ENCODE results near the gene CWC27. TPM values are rescaled to one million over a fixed set of nuclear protein-coding genes. Genes with fewer than 3 reads are reported as not detected.
"Not testable (repeated sequence)": the region's sequence is repeated elsewhere in the genome, so short reads cannot be mapped to it uniquely, and the experiment has no call there.

CWC27 gene
- polyA plus RNA-seq, 2 donors, result 11.9 to 12.6 TPM

- Histone ChIP-seq H3K27me3 (ENCODE audit: control insufficient read depth in 1 of 2, insufficient read depth in 2 of 2, low read length in 2 of 2) (no peaks in the 10 kb centered on the region), H3K27ac (ENCODE audit: low read depth in 2 of 2, low read length in 1 of 2) (no peak overlapping the region), H3K9me3 (ENCODE audit: control insufficient read depth in 2 of 2, insufficient read depth in 1 of 2, low read depth in 1 of 2, low read length in 1 of 2) (no peaks in the 10 kb centered on the region), H3K4me1 (ENCODE audit: control insufficient read depth in 2 of 2, insufficient read depth in 2 of 2, low read length in 1 of 2) (no peaks in the 10 kb centered on the region), H3K36me3 (ENCODE audit: control insufficient read depth in 2 of 2, insufficient read depth in 2 of 2, low read length in 1 of 2) (no peaks in the 10 kb centered on the region), H3K4me3 (ENCODE audit: low read depth in 1 of 2, low read length in 2 of 2) (no peak overlapping the region)
- 58 to 68% methylated on average over 1 of the region's 1 CpG for WGBS, 2 donors
Observed at GRCh38 chr5:64876203-64876602, 107.5 kb downstream of the CWC27 start.

- Histone ChIP-seq H3K36me3 (ENCODE audit: control insufficient read depth in 2 of 2, insufficient read depth in 2 of 2, low read length in 1 of 2) (no peaks in the 10 kb centered on the region), H3K27me3 (ENCODE audit: control insufficient read depth in 1 of 2, insufficient read depth in 2 of 2, low read length in 2 of 2) (no peaks in the 10 kb centered on the region), H3K27ac (ENCODE audit: low read depth in 2 of 2, low read length in 1 of 2) (no peak overlapping the region), H3K4me1 (ENCODE audit: control insufficient read depth in 2 of 2, insufficient read depth in 2 of 2, low read length in 1 of 2) (no peaks in the 10 kb centered on the region), H3K9me3 (ENCODE audit: control insufficient read depth in 2 of 2, insufficient read depth in 1 of 2, low read depth in 1 of 2, low read length in 1 of 2) (no peaks in the 10 kb centered on the region), H3K4me3 (ENCODE audit: low read depth in 1 of 2, low read length in 2 of 2) (no peak overlapping the region)
- 74 to 80% methylated on average over 1 of the region's 1 CpG for WGBS, 2 donors
Observed at GRCh38 chr5:64880821-64881220, 112.1 kb downstream of the CWC27 start.

- Histone ChIP-seq H3K9me3 (ENCODE audit: control insufficient read depth in 2 of 2, insufficient read depth in 1 of 2, low read depth in 1 of 2, low read length in 1 of 2) (no peaks in the 10 kb centered on the region), H3K27ac (ENCODE audit: low read depth in 2 of 2, low read length in 1 of 2) (no peak overlapping the region), H3K4me3 (ENCODE audit: low read depth in 1 of 2, low read length in 2 of 2) (no peak overlapping the region), H3K4me1 (ENCODE audit: control insufficient read depth in 2 of 2, insufficient read depth in 2 of 2, low read length in 1 of 2) (no peaks in the 10 kb centered on the region), H3K36me3 (ENCODE audit: control insufficient read depth in 2 of 2, insufficient read depth in 2 of 2, low read length in 1 of 2) (no peaks in the 10 kb centered on the region), H3K27me3 (ENCODE audit: control insufficient read depth in 1 of 2, insufficient read depth in 2 of 2, low read length in 2 of 2) (no peaks in the 10 kb centered on the region)
- 85 to 90% methylated on average over 1 of the region's 1 CpG for WGBS, 2 donors
Observed at GRCh38 chr5:64883912-64884311, 115.2 kb downstream of the CWC27 start.

- H3K9me3 ChIP-seq (ENCODE audit: control insufficient read depth in 2 of 2, insufficient read depth in 1 of 2, low read depth in 1 of 2, low read length in 1 of 2), result no peaks in the 10 kb centered on the region
- no peak overlapping the region for H3K4me3 ChIP-seq (ENCODE audit: low read depth in 1 of 2, low read length in 2 of 2)
- no peaks in the 10 kb centered on the region for H3K4me1 ChIP-seq (ENCODE audit: control insufficient read depth in 2 of 2, insufficient read depth in 2 of 2, low read length in 1 of 2)
- 75 to 82% methylated on average over 1 of the region's 1 CpG for WGBS, 2 donors
- H3K27me3 ChIP-seq (ENCODE audit: control insufficient read depth in 1 of 2, insufficient read depth in 2 of 2, low read length in 2 of 2), result no peaks in the 10 kb centered on the region
- no peaks in the 10 kb centered on the region for H3K36me3 ChIP-seq (ENCODE audit: control insufficient read depth in 2 of 2, insufficient read depth in 2 of 2, low read length in 1 of 2)
- H3K27ac ChIP-seq (ENCODE audit: low read depth in 2 of 2, low read length in 1 of 2), result no peak overlapping the region
Observed at GRCh38 chr5:64884541-64884940, 115.8 kb downstream of the CWC27 start.

- Histone ChIP-seq H3K27ac (ENCODE audit: low read depth in 2 of 2, low read length in 1 of 2) (no peak overlapping the region), H3K36me3 (ENCODE audit: control insufficient read depth in 2 of 2, insufficient read depth in 2 of 2, low read length in 1 of 2) (no peaks in the 10 kb centered on the region), H3K4me1 (ENCODE audit: control insufficient read depth in 2 of 2, insufficient read depth in 2 of 2, low read length in 1 of 2) (no peaks in the 10 kb centered on the region), H3K27me3 (ENCODE audit: control insufficient read depth in 1 of 2, insufficient read depth in 2 of 2, low read length in 2 of 2) (no peaks in the 10 kb centered on the region), H3K9me3 (ENCODE audit: control insufficient read depth in 2 of 2, insufficient read depth in 1 of 2, low read depth in 1 of 2, low read length in 1 of 2) (no peaks in the 10 kb centered on the region), H3K4me3 (ENCODE audit: low read depth in 1 of 2, low read length in 2 of 2) (no peak overlapping the region)
- WGBS, 2 donors, result 93 to 98% methylated on average over 2 of the region's 2 CpGs
Observed at GRCh38 chr5:64887910-64888309, 119.2 kb downstream of the CWC27 start.

GRCh38 chr5:64895748-64896147 is 127.0 kb downstream of the CWC27 start:
- Histone ChIP-seq H3K27ac (ENCODE audit: low read depth in 2 of 2, low read length in 1 of 2) (no peak overlapping the region), H3K4me3 (ENCODE audit: low read depth in 1 of 2, low read length in 2 of 2) (no peak overlapping the region), H3K4me1 (ENCODE audit: control insufficient read depth in 2 of 2, insufficient read depth in 2 of 2, low read length in 1 of 2) (no peaks in the 10 kb centered on the region), H3K27me3 (ENCODE audit: control insufficient read depth in 1 of 2, insufficient read depth in 2 of 2, low read length in 2 of 2) (no peaks in the 10 kb centered on the region), H3K9me3 (ENCODE audit: control insufficient read depth in 2 of 2, insufficient read depth in 1 of 2, low read depth in 1 of 2, low read length in 1 of 2) (no peaks in the 10 kb centered on the region), H3K36me3 (ENCODE audit: control insufficient read depth in 2 of 2, insufficient read depth in 2 of 2, low read length in 1 of 2) (no peaks in the 10 kb centered on the region)
- WGBS, 2 donors, result 97 to 99% methylated on average over 2 of the region's 2 CpGs

GRCh38 chr5:64899838-64900237 is 131.1 kb downstream of the CWC27 start:
- no peaks in the 10 kb centered on the region for H3K36me3 ChIP-seq (ENCODE audit: control insufficient read depth in 2 of 2, insufficient read depth in 2 of 2, low read length in 1 of 2)
- 78 to 87% methylated on average over 1 of the region's 1 CpG for WGBS, 2 donors

GRCh38 chr5:64900618-64901017 is 131.9 kb downstream of the CWC27 start:
- 76 to 87% methylated on average over 2 of the region's 2 CpGs for WGBS, 2 donors
- H3K4me3 ChIP-seq (ENCODE audit: low read depth in 1 of 2, low read length in 2 of 2), result no peak overlapping the region
- no peaks in the 10 kb centered on the region for H3K9me3 ChIP-seq (ENCODE audit: control insufficient read depth in 2 of 2, insufficient read depth in 1 of 2, low read depth in 1 of 2, low read length in 1 of 2)
- no peaks in the 10 kb centered on the region for H3K27me3 ChIP-seq (ENCODE audit: control insufficient read depth in 1 of 2, insufficient read depth in 2 of 2, low read length in 2 of 2)
- no peaks in the 10 kb centered on the region for H3K36me3 ChIP-seq (ENCODE audit: control insufficient read depth in 2 of 2, insufficient read depth in 2 of 2, low read length in 1 of 2)
- H3K4me1 ChIP-seq (ENCODE audit: control insufficient read depth in 2 of 2, insufficient read depth in 2 of 2, low read length in 1 of 2), result no peaks in the 10 kb centered on the region
- H3K27ac ChIP-seq (ENCODE audit: low read depth in 2 of 2, low read length in 1 of 2), result no peak overlapping the region

More at GRCh38 chr5:64899838-64900237, 131.1 kb downstream of the CWC27 start:
- Histone ChIP-seq H3K27ac (ENCODE audit: low read depth in 2 of 2, low read length in 1 of 2) (no peak overlapping the region), H3K9me3 (ENCODE audit: control insufficient read depth in 2 of 2, insufficient read depth in 1 of 2, low read depth in 1 of 2, low read length in 1 of 2) (no peaks in the 10 kb centered on the region), H3K27me3 (ENCODE audit: control insufficient read depth in 1 of 2, insufficient read depth in 2 of 2, low read length in 2 of 2) (no peaks in the 10 kb centered on the region), H3K4me3 (ENCODE audit: low read depth in 1 of 2, low read length in 2 of 2) (no peak overlapping the region), H3K4me1 (ENCODE audit: control insufficient read depth in 2 of 2, insufficient read depth in 2 of 2, low read length in 1 of 2) (no peaks in the 10 kb centered on the region)

- not testable (repeated sequence) for H3K4me1 ChIP-seq (ENCODE audit: control insufficient read depth in 2 of 2, insufficient read depth in 2 of 2, low read length in 1 of 2); H3K9me3 ChIP-seq (ENCODE audit: control insufficient read depth in 2 of 2, insufficient read depth in 1 of 2, low read depth in 1 of 2, low read length in 1 of 2); H3K27ac ChIP-seq (ENCODE audit: low read depth in 2 of 2, low read length in 1 of 2); H3K36me3 ChIP-seq (ENCODE audit: control insufficient read depth in 2 of 2, insufficient read depth in 2 of 2, low read length in 1 of 2); H3K4me3 ChIP-seq (ENCODE audit: low read depth in 1 of 2, low read length in 2 of 2); H3K27me3 ChIP-seq (ENCODE audit: control insufficient read depth in 1 of 2, insufficient read depth in 2 of 2, low read length in 2 of 2)
Observed at GRCh38 chr5:64907399-64907798, 138.7 kb downstream of the CWC27 start.

- Histone ChIP-seq H3K27ac (ENCODE audit: low read depth in 2 of 2, low read length in 1 of 2) (no peak overlapping the region), H3K9me3 (ENCODE audit: control insufficient read depth in 2 of 2, insufficient read depth in 1 of 2, low read depth in 1 of 2, low read length in 1 of 2) (peaks cover 3 to 5% of the 10 kb centered on the region in 2 donors), H3K27me3 (ENCODE audit: control insufficient read depth in 1 of 2, insufficient read depth in 2 of 2, low read length in 2 of 2) (no peaks in the 10 kb centered on the region), H3K4me3 (ENCODE audit: low read depth in 1 of 2, low read length in 2 of 2) (no peak overlapping the region), H3K36me3 (ENCODE audit: control insufficient read depth in 2 of 2, insufficient read depth in 2 of 2, low read length in 1 of 2) (no peaks in the 10 kb centered on the region), H3K4me1 (ENCODE audit: control insufficient read depth in 2 of 2, insufficient read depth in 2 of 2, low read length in 1 of 2) (no peaks in the 10 kb centered on the region)
- WGBS, 2 donors, result 90 to 94% methylated on average over 5 of the region's 5 CpGs
Observed at GRCh38 chr5:64914396-64914795, 145.7 kb downstream of the CWC27 start.
